ENCODE data around the gene PPP4R1.

PPP4R1 gene

DNA sequence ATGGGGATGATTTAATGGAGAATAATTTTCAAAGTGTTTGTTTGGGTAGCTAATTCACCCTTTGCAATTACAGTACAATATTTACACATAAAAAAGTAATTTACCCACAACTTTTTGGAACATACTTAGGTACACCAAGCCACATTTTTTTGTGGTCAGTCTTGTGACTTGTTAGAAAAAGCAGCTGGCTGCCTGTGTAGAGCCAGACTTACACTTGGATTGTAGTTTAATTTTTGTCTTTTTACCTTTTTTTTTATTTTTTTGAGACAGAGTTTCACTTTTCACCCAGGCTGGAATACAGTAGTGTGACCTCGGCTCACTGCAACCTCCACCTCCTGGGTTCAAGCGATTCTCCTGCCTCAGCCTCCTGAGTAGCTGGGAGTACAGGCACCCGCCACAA is 93.7 kb downstream of the PPP4R1 start:
- H3K27ac ChIP-seq: no peak overlapping the region
- DNase-seq (ENCODE audit: low read depth, low spot score): no peak

DNA sequence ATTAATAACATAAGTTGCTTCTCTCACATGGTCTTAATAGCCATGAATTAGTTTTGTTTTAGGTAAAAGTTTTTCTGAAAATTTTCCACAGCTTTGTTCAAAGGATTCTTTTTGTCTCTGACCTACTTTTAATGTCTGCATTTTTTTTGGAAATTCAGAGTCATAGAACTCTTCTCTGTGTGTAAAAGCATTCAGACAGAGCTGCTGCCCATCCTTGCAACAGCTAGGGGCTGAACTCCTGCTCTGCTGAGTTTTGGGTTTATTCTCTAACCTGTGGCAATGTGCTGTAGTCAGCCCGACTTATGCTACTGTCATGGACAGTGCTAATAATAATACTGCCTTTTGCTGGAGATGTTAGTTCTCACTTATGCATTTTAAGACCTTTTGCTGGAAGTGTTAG is 95.0 kb downstream of the PPP4R1 start:
- no peak for DNase-seq (ENCODE audit: low read depth, low spot score)
- no peak overlapping the region for H3K27ac ChIP-seq

DNA sequence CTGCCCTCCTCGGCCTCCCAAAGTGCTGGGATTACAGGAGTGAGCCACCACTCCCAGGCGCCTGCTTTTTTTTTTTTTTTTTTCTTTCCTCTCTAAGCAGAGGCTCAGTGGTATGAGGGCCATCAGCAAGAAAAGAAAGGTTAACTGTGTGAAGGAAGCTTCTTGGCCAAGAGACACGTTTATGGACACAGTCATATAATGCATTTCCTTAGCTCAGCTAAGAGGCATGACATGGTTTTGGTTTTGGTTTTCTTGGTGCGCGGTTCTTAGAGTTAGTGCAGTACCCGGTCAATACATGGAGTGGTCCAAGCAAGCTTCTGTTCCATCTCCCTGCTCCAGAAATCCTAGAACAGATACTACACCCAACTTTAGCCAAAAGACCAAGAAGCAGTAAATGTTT is 96.5 kb downstream of the PPP4R1 start:
- H3K27ac ChIP-seq: no peak overlapping the region
- no peak for DNase-seq (ENCODE audit: low read depth, low spot score)

DNA sequence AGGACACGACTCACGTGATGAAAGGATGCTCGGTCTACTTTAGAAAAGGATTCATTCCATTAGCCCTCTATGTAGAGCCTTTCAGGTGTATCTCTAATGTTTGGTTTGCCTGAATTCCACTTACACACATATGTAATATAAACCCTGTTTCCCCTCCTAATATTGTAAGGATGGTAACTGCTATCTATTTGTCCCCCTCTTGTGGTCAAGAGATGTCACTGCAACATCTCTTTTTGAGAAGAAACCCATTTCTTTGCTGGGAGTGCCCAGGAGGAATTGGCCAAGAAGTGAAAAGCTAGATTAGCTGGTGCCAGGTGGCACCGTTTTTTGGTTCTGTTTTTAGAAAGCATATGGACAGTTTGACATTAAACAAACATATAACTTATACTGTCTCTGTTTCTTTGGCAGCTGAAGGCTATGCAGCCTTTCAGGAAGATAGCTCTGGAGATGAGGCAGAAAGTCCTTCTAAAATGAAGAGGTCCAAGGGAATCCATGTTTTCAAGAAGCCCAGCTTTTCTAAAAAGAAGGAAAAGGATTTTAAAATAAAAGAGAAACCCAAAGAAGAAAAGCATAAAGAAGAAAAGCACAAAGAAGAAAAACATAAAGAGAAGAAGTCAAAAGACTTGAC is 97.8 kb downstream of the PPP4R1 start:
- no peak overlapping the region for H3K27ac ChIP-seq
- no peak for DNase-seq (ENCODE audit: low read depth, low spot score)

DNA sequence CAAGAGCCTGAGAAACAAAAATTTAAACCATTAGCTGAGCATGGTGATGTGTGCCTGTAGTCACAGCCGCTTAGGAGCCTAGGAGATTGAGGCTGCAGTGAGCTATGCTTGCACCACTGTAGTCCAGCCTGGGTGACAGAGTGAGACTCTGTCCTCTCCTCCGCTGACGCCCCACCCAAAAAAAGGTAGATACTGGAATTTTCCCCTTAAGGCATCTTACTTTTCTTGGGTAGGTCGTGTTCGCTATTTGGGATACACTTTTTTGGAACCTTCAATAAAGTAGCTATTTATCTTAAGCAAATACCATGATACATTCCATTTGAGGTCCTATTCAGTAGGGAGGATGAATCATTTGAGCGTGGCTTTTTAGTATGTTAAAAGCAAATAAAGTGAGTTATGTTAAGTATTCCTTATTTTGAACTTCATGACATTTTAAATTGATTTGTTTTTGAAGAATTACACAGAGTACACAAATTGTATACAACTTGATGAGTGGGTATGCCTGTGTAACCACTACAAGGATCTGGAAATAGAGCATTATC is 100.3 kb downstream of the PPP4R1 start:
- DNase-seq (ENCODE audit: low read depth, low spot score): no peak
- H3K27ac ChIP-seq: peak overlapping the region; percentile 42

DNA sequence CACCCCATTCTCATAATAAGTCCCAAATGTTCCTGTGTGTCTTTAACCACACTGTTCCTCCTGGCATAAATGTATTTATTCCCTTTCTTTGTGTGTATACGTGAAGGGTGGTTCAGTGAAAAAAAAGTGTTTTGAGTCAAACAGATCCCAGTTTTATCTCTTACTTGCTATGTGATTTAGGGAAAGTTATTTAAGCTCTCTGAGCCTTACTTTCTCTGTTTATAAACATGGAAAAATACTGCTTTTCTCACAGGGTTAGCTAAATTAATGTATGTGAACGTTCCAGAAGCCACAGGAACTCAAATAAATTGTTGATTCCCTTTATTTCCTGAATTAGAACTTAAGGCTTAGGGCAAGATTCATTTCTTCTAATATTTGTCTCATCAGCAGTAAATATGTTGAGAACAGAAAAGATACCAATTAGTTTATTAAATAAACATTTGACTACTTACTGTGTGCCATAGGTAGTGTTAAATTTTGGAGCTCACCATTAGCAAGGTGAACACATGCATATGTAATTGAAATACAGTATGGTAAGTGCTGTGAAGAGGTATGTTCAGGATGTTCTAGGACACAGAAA is 105.8 kb downstream of the PPP4R1 start:
- H3K27ac ChIP-seq: no peak overlapping the region
- no peak for DNase-seq (ENCODE audit: low read depth, low spot score)

DNA sequence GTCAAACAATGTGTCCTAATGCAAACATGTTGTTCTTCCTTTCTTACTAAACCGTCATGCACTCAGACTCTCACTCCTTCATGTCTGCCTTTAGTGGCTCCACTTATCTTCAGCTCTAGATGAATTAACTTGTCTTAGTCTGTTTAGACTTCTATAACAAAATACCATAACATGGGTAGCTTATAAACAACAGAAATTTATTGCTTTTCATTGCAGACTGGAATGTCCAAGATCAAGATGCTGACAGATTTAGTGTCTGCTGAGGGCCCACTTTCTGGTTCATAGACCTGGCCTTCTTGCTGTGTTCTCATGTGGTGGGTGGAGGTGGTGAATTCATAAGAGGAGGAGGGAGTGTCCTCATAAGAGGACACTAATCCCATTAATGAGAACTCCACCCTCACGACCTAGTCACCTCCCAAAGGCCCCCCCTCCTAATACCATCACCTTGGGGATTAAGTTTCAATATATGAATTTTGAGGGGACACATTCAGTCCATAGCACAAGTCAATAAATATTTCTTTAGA is 106.7 kb downstream of the PPP4R1 start:
- no peak for DNase-seq (ENCODE audit: low read depth, low spot score)
- H3K27ac ChIP-seq: no peak overlapping the region

DNA sequence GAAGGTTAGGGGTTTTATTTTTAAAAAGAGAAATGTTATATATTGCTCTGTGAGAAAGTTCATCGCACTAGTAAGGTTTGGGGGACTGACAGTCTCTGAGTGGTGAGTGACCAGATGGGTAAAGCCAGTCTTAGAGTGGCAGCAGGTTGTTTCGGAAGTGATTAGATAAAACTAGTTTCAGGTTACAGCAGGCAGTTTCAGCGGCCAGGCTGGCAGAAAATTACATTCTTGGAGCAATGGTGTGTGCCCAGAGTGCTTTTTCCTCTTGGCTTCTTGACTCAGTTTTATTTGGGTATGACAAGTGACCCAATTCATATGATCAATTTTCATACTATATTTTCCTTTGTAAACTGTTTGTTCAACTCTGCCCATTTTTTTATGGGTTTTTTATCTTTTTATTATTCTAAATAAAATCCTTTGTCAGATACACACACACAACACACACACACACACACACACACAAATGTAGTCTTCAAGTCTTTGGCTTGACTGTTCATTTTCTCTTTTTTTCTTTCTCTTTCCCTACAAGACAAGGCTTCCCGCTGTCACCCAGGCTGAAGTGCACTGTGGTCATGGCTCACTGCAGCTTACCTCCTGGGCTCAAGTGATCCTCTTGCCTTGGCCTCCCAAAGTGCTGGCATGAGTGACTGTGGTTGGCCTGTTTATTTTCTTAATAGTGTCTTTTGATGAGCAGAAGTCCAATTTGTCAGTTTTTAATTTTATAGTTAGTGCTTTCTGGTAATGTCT is 108.1 kb downstream of the PPP4R1 start:
- DNase-seq (ENCODE audit: low read depth, low spot score): no peak

More for the DNA sequence above, 108.1 kb downstream of the PPP4R1 start:
- no peak overlapping the region for H3K27ac ChIP-seq

Data from epithelial cell of prostate (primary cell).